Upper lobe of left lung (tissue), 6 donors: ENCODE measurements around the gene USP53. TPM values are rescaled to one million over a fixed set of nuclear protein-coding genes. Genes with fewer than 3 reads are reported as not detected.
A peak's percentile ranks its signal among the peaks of the same experiment; 100 is the strongest.
"Not testable (repeated sequence)": the region's sequence is repeated elsewhere in the genome, so short reads cannot be mapped to it uniquely, and the experiment has no call there.

ENCODE experiments used
- ATAC-seq, 2 donors: fragments of 200-7000 bp; cut with Tn5 transposase; one replicate each; pipeline ENCODE4 v1.9.1; 2022; ENCODE audit warnings: mild to moderate bottlenecking in 2 of 2, moderate library complexity in 2 of 2; ENCODE audit not compliant: low FRiP score in 2 of 2
- DNase-seq, 2 donors: peaks; one replicate each; pipeline ENCODE4 v3.0.0-alpha.2; 2019 to 2020
- H3K27ac ChIP-seq, 4 donors: fragments of 200-600 bp; sonication (generic); one replicate each; pipeline ENCODE4 v1.5.1; 2016 to 2019
- H3K27me3 ChIP-seq, 4 donors: fragments of 200-600 bp; sonication (generic); one replicate each; pipeline ENCODE4 v1.5.1; 2017 to 2019
- H3K36me3 ChIP-seq, 4 donors: fragments of 200-600 bp; sonication (generic); one replicate each; pipeline ENCODE4 v1.5.1; 2016 to 2019
- H3K4me1 ChIP-seq, 4 donors: fragments of 200-600 bp; sonication (generic); one replicate each; pipeline ENCODE4 v1.5.1; 2018 to 2019
- H3K4me3 ChIP-seq, 4 donors: fragments of 200-600 bp; sonication (generic); one replicate each; pipeline ENCODE4 v1.5.1; 2017 to 2019; ENCODE audit warnings: mild to moderate bottlenecking in 2 of 4, moderate library complexity in 1 of 4
- H3K9me3 ChIP-seq, 4 donors: fragments of 200-600 bp; sonication (generic); one replicate each; pipeline ENCODE4 v1.5.1; 2018 to 2019
- CTCF ChIP-seq, 6 experiments: fragments of 450-650 bp in 4 of 6; fragments of 200-600 bp in 2 of 6; sonication (generic) in 2 of 6; IDR thresholded peaks; one replicate each; pipeline ENCODE4 v1.5.1; 2016 to 2019; ENCODE audit warnings: antibody characterized with exemption in 6 of 6
- EP300 ChIP-seq, 4 donors: sonication (generic); formaldehyde crosslinking; IDR thresholded peaks; one replicate each; pipeline ENCODE4 v1.5.1; 2017; ENCODE audit warnings: antibody characterized with exemption in 4 of 4, control low read depth in 2 of 4
- POLR2A ChIP-seq, 4 donors: fragments of 450-650 bp; IDR thresholded peaks; one replicate each; pipeline ENCODE4 v1.5.1; 2016 to 2017; ENCODE audit warnings: antibody characterized with exemption in 4 of 4, mild to moderate bottlenecking in 2 of 4
- POLR2AphosphoS5 ChIP-seq, 2 donors: sonication (generic); formaldehyde crosslinking; IDR thresholded peaks; one replicate each; pipeline ENCODE4 v1.5.1; 2017; ENCODE audit warnings: antibody characterized with exemption in 2 of 2
- WGBS, 2 donors: methylation state at CpG; one replicate each; pipeline ENCODE4 v1.1.5; 2017 to 2018; 5-methylcytosine and 5-hydroxymethylcytosine counted together
- total RNA-seq, 6 donors: library from RNA; depleted of rRNA in 4 of 6; stranded (reverse); fragments of >200 nt in 4 of 6; gene quantifications; one replicate each; pipeline versions ENCODE4 v1.1.0 to v1.2.1, GENCODE V29; 2016 to 2021
- donor health status: DM: no; HTN: no; CAD: no; lungs with moderate emphysema.
- donor health status: DM: no; HTN: yes; CAD: no; lungs with severe emphysema.

Gene USP53
- total RNA-seq, 6 donors from 2014 or later, result 44.4 to 130 (median 56.0) TPM

DNA sequence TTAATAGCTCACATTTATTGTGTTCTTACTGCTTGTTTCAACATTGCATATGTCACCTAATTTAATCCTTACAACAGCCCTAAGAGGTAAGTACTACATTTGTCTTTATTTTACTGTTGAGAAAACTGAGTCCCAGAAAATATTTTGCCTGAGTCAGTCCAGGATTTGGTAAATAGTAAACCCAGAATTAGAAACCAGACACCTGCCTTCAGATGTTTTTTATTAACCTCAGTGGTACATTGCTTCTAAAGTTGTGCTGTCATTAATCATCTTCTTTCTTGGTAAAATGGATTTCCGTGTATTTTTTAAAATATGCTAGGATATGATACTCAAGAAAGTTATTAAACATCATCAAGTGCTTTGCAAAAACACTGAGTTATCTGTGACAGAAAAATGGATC lies 31.4 kb downstream of the USP53 start:
- TF ChIP-seq CTCF (IDR thresholded peaks at IDR 0.05) (no peak), EP300 (IDR thresholded peaks at IDR 0.05) (no peak), POLR2AphosphoS5 (IDR thresholded peaks at IDR 0.05) (no peak), POLR2A (IDR thresholded peaks at IDR 0.05) (no peak)
- Histone ChIP-seq H3K27ac (peak overlapping the region in 1 of 4 donors; percentile 23), H3K27me3 (no peaks in the 10 kb centered on the region), H3K4me3 (no peak overlapping the region), H3K36me3 (peaks cover 1 to 27% (median 5%) of the 10 kb centered on the region in 4 donors), H3K9me3 (no peaks in the 10 kb centered on the region), H3K4me1 (peaks cover 13 to 16% (median 15%) of the 10 kb centered on the region in 4 donors)
- WGBS, 2 donors, result 36 to 53% methylated on average over 1 of the region's 1 CpG
- no peak for ATAC-seq
- no peak for DNase-seq

DNA sequence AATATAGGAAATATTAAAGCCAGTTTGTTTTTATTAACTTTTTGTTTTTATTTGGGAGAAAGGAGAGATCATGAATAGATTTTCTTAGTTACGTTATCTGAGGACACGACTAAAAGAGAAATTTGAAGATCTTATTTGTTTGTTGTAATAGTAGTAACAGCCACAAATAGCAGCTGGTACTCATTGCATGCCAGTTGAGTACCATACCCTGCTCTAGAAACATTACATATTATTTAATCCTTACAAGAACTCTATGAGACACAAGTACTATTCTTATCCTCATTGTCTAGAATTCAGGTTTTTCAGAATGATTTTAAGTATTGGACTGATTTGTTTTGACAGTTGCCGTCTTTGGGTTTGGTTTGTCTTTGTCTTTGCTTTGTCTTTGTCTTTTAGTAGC lies 31.8 kb downstream of the USP53 start:
- Histone ChIP-seq H3K4me1 (peaks cover 13 to 16% (median 15%) of the 10 kb centered on the region in 4 donors), H3K4me3 (no peak overlapping the region), H3K27me3 (no peaks in the 10 kb centered on the region), H3K9me3 (no peaks in the 10 kb centered on the region), H3K27ac (peak overlapping the region in 2 of 4 donors; percentile 23 to 50), H3K36me3 (peaks cover 4 to 27% (median 9%) of the 10 kb centered on the region in 4 donors)
- ATAC-seq (no peak), DNase-seq (no peak)
- 50 to 56% methylated on average over 3 of the region's 3 CpGs for WGBS, 2 donors
- TF ChIP-seq POLR2A (IDR thresholded peaks at IDR 0.05) (no peak), POLR2AphosphoS5 (IDR thresholded peaks at IDR 0.05) (no peak), CTCF (IDR thresholded peaks at IDR 0.05) (no peak), EP300 (IDR thresholded peaks at IDR 0.05) (no peak)

DNA sequence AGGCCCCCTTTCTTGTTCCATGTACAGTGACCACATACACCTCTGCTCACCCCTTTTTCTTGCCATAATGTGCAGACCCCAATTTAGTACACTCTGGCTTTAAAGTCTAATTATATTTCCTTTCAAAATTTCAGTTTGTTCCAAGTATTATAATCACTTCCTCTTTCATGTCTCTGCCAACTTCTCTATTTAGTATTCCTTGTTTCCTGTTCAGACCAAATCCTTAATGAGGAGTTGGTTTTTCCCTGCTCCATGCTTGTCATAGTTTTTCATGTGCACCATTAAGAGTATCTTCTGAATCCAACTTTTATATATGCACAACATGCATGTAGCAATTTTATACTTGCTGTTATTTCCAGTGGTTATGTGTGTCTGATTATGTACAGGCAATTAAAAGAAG lies 32.3 kb downstream of the USP53 start:
- peak overlapping the region in 2 of 4 donors; percentile 23 to 50 for H3K27ac ChIP-seq
- no peak for DNase-seq
- no peaks in the 10 kb centered on the region for H3K9me3 ChIP-seq
- H3K36me3 ChIP-seq, result peaks cover 4 to 29% (median 8%) of the 10 kb centered on the region in 4 donors
- peaks cover 13 to 16% (median 15%) of the 10 kb centered on the region in 4 donors for H3K4me1 ChIP-seq
- no peak for TF ChIP-seq CTCF (IDR thresholded peaks at IDR 0.05)
- TF ChIP-seq POLR2A (IDR thresholded peaks at IDR 0.05), result no peak
- no peak for TF ChIP-seq EP300 (IDR thresholded peaks at IDR 0.05)
- no peak for TF ChIP-seq POLR2AphosphoS5 (IDR thresholded peaks at IDR 0.05)
- no peak overlapping the region for H3K4me3 ChIP-seq
- ATAC-seq, result no peak
- no peaks in the 10 kb centered on the region for H3K27me3 ChIP-seq

DNA sequence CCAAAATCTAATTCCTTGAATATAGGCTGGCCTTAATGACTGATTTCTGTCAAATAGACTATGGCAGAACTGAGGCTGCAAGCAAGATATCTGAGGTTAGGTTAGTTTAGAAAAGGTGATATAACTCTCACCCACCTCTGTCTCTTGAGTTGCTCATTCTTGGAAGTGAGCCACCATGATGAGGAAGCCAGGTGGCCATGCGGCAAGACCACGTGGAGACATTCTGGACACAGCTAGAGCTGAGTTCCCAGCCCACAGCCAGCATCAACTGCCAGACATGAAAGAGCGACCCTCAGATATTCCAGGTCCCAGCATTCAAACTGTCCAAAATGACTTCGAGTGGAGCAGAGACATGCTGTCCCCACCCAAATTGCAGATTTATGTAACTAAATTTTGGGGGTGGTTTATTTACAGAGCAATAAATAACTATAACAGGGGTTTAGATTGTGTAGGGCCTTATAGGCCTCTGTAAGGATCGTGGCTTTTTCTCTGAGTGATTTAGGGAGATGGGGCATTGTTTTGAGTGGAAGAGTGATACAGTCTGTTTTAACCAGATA lies 33.7 kb downstream of the USP53 start:
- Histone ChIP-seq H3K27me3 (no peaks in the 10 kb centered on the region), H3K4me1 (peaks cover 13 to 16% (median 15%) of the 10 kb centered on the region in 4 donors), H3K36me3 (peaks cover 6 to 38% (median 11%) of the 10 kb centered on the region in 4 donors), H3K4me3 (no peak overlapping the region), H3K9me3 (no peaks in the 10 kb centered on the region), H3K27ac (no peak overlapping the region)
- no peak for ATAC-seq
- 72 to 86% methylated on average over 3 to 5 of the region's 5 CpGs for WGBS, 2 donors
- no peak for DNase-seq
- TF ChIP-seq EP300 (IDR thresholded peaks at IDR 0.05), result no peak
- no peak for TF ChIP-seq POLR2AphosphoS5 (IDR thresholded peaks at IDR 0.05)

GRCh38 chr4:119251037-119251436 lies 38.5 kb downstream of the USP53 start:
- not testable (repeated sequence) for H3K4me1 ChIP-seq, H3K4me3 ChIP-seq, H3K27ac ChIP-seq, H3K27me3 ChIP-seq, DNase-seq, ATAC-seq, H3K9me3 ChIP-seq
- 95 to 98% methylated on average over 2 of the region's 2 CpGs for WGBS, 2 donors
- peaks cover 12 to 69% (median 20%) of the 10 kb centered on the region in 4 donors for H3K36me3 ChIP-seq

DNA sequence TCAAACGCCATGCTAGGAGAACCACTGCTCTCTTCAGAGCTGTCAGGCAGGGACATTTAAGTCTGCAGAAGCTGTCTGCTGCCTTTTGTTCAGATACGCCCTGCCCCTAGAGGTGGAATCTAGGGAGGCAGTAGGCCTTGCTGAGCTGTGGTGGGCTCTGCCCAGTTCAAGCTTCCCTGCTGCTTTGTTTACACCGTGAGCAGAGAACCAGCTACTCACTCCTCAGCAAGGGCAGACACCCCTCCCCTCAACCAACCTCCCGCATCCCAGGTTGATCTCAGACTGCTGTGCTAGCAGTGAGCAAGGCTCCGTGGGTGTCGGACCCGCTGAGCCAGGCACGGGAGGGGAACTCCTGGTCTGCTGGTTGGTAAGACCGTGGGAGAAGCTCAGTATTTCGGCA lies 42.7 kb downstream of the USP53 start:
- H3K36me3 ChIP-seq, result peaks cover 5 to 79% (median 27%) of the 10 kb centered on the region in 4 donors
- WGBS, 2 donors, result 91 to 100% methylated on average over 1 to 10 of the region's 10 CpGs
- peak in 1 of 2 donors; percentile 6 for DNase-seq

More for the DNA sequence above, 42.7 kb downstream of the USP53 start:
- ATAC-seq, H3K4me1 ChIP-seq, H3K4me3 ChIP-seq, H3K27me3 ChIP-seq, H3K27ac ChIP-seq, H3K9me3 ChIP-seq: not testable (repeated sequence)
